Trophoblast cell (in vitro differentiated cells and primary cell): Measurements from ENCODE around the gene METAP2.
A peak's percentile ranks its signal among the peaks of the same experiment; 100 is the strongest.

Experiments
- DNase-seq, 2 donors: peaks; one replicate each; pipeline ENCODE4 v3.0.0-alpha.2; 2016
- H2AFZ ChIP-seq: 2 replicates; pipeline ENCODE4 v1.6.1; 2013; ENCODE audit warnings: low read length, moderate library complexity, mild to moderate bottlenecking; ENCODE audit not compliant: insufficient read depth, poor library complexity
- H2AK5ac ChIP-seq: 2 replicates; pipeline ENCODE4 v1.6.1; 2013; ENCODE audit warnings: mild to moderate bottlenecking, low read length
- H2BK120ac ChIP-seq: 2 replicates; pipeline ENCODE4 v1.6.1; 2013; ENCODE audit warnings: low read length, mild to moderate bottlenecking, moderate library complexity; ENCODE audit not compliant: insufficient read depth, poor library complexity
- H2BK12ac ChIP-seq: 2 replicates; pipeline ENCODE4 v1.6.1; 2013; ENCODE audit warnings: mild to moderate bottlenecking, low read length, moderate library complexity
- H2BK5ac ChIP-seq: 2 replicates; pipeline ENCODE4 v1.6.1; 2013; ENCODE audit warnings: low read length, low read depth, moderate library complexity, mild to moderate bottlenecking; ENCODE audit not compliant: poor library complexity
- H3K14ac ChIP-seq: 2 replicates; pipeline ENCODE4 v1.6.1; 2013; ENCODE audit warnings: mild to moderate bottlenecking, low read length
- H3K18ac ChIP-seq: 2 replicates; pipeline ENCODE4 v1.6.1; 2013; ENCODE audit warnings: mild to moderate bottlenecking, low read length
- H3K23ac ChIP-seq: 2 replicates; pipeline ENCODE4 v1.6.1; 2013; ENCODE audit warnings: low read length
- H3K27ac ChIP-seq: 2 replicates; pipeline ENCODE4 v1.5.1; 2013; ENCODE audit warnings: low read depth, mild to moderate bottlenecking, inconsistent platforms, low read length, moderate library complexity
- H3K27me3 ChIP-seq: 2 replicates; pipeline ENCODE4 v1.6.1; 2013; ENCODE audit warnings: inconsistent platforms, mild to moderate bottlenecking, low read length, moderate library complexity; ENCODE audit not compliant: insufficient read depth
- H3K36me3 ChIP-seq, 2 experiments: 1 replicate in 1 of 2; 2 replicates in 1 of 2; pipeline ENCODE4 v1.6.1; 2013; ENCODE audit warnings: low read length in 2 of 2, mild to moderate bottlenecking in 2 of 2, moderate library complexity in 1 of 2; ENCODE audit not compliant: insufficient read depth in 2 of 2, control insufficient read depth in 1 of 2
- H3K4ac ChIP-seq: 2 replicates; pipeline ENCODE4 v1.6.1; 2013; ENCODE audit warnings: low read depth, mild to moderate bottlenecking, low read length, moderate library complexity
- H3K4me1 ChIP-seq, 2 experiments: 1 replicate in 1 of 2; 2 replicates in 1 of 2; pipeline ENCODE4 v1.6.1; 2013; ENCODE audit warnings: low read length in 2 of 2, mild to moderate bottlenecking in 2 of 2, moderate library complexity in 1 of 2; ENCODE audit not compliant: insufficient read depth in 2 of 2, control insufficient read depth in 1 of 2
- H3K4me2 ChIP-seq: 2 replicates; pipeline ENCODE4 v1.6.1; 2013; ENCODE audit warnings: inconsistent platforms, mild to moderate bottlenecking, low read length, moderate library complexity
- H3K4me3 ChIP-seq: 2 replicates; pipeline ENCODE4 v1.5.1; 2013; ENCODE audit warnings: mild to moderate bottlenecking, low read depth, low read length, inconsistent platforms
- H3K79me1 ChIP-seq: one replicate; pipeline ENCODE4 v1.6.1; 2013; ENCODE audit warnings: low read length
- H3K79me2 ChIP-seq: 2 replicates; pipeline ENCODE4 v1.6.1; 2013; ENCODE audit warnings: low read length, mild to moderate bottlenecking; ENCODE audit not compliant: control insufficient read depth, insufficient read depth, poor library complexity
- H3K9ac ChIP-seq: 2 replicates; pipeline ENCODE4 v1.6.1; 2013; ENCODE audit warnings: mild to moderate bottlenecking, low read length
- H3K9me3 ChIP-seq: 2 replicates; pipeline ENCODE4 v1.6.1; 2013; ENCODE audit warnings: low read depth, mild to moderate bottlenecking, control low read depth, inconsistent platforms, low read length; ENCODE audit not compliant: insufficient read depth
- H4K12ac ChIP-seq: 2 replicates; pipeline ENCODE4 v1.6.1; 2013; ENCODE audit warnings: low read depth, mild to moderate bottlenecking, low read length, moderate library complexity
- H4K8ac ChIP-seq: 2 replicates; pipeline ENCODE4 v1.6.1; 2013; ENCODE audit warnings: low read depth, mild to moderate bottlenecking, low read length, moderate library complexity
- H4K91ac ChIP-seq: one replicate; pipeline ENCODE4 v1.6.1; 2013; ENCODE audit warnings: low read depth, mild to moderate bottlenecking, low read length, moderate library complexity
- WGBS: extraction: QIAGEN DNeasy Blood & Tissue Kit; methylation state at CpG from one replicate; pipeline ENCODE4 v1.1.7; 2013; ENCODE audit warnings: missing lambda C conversion rate; ENCODE audit not compliant: insufficient read length, insufficient coverage; ENCODE audit errors: extremely low coverage; 5-methylcytosine and 5-hydroxymethylcytosine counted together

The METAP2 gene

GRCh38 chr12:95528431-95528830, 54.5 kb downstream of the METAP2 start:
- no peak overlapping the region for H2BK120ac ChIP-seq
- H3K9ac ChIP-seq = no peak overlapping the region
- no peak for DNase-seq
- H3K4me2 ChIP-seq = no peak overlapping the region
- no peak overlapping the region for H4K91ac ChIP-seq
- WGBS = no CpG with 5 or more reads among the region's 4 CpGs
- H2AFZ ChIP-seq = no peak overlapping the region
- H3K14ac ChIP-seq = no peak overlapping the region
- no peaks in the 10 kb centered on the region for H3K79me1 ChIP-seq
- H3K27ac ChIP-seq = no peak overlapping the region
- no peak overlapping the region for H4K12ac ChIP-seq
- no peak overlapping the region for H2BK5ac ChIP-seq
- H3K23ac ChIP-seq = no peak overlapping the region
- no peak overlapping the region for H3K4me3 ChIP-seq
- H2BK12ac ChIP-seq = no peak overlapping the region
- no peaks in the 10 kb centered on the region for H3K9me3 ChIP-seq
- no peaks in the 10 kb centered on the region for H3K4me1 ChIP-seq
- H4K8ac ChIP-seq = no peak overlapping the region
- no peak overlapping the region for H2AK5ac ChIP-seq
- no peaks in the 10 kb centered on the region for H3K27me3 ChIP-seq
- H3K36me3 ChIP-seq = no peaks in the 10 kb centered on the region
- no peak overlapping the region for H3K18ac ChIP-seq
- H3K79me2 ChIP-seq = no peaks in the 10 kb centered on the region
- no peak overlapping the region for H3K4ac ChIP-seq

DNA sequence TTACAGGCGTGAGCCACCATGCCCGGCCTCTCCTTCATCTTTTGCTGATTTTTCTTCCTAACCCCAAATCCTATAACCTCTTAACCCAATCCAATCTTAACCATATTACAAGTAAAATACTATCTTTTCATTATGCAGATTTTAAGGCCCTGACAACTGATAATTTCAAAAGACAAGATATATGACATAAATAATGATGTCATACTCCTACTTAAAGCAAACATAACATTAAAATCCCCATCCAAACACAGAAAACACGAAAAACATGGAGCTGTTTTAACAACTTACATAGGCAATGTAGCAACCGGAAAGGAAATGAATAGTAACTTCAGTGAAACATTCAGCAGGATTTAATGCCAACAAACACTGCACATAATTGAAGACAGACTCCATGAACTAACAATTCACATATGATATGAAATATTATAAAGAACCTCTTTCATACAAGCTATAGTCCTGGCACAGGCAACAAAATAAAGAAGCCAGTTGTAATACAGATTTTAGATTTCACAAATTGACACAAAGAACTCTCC, 55.8 kb downstream of the METAP2 start:
- Histone ChIP-seq H3K27me3 (no peaks in the 10 kb centered on the region), H4K91ac (no peak overlapping the region), H3K27ac (no peak overlapping the region), H3K79me1 (no peaks in the 10 kb centered on the region), H3K4ac (no peak overlapping the region), H4K8ac (no peak overlapping the region), H2BK5ac (no peak overlapping the region), H3K18ac (no peak overlapping the region), H2BK120ac (no peak overlapping the region), H3K4me2 (no peak overlapping the region), H3K4me1 (no peaks in the 10 kb centered on the region), H3K14ac (no peak overlapping the region), H3K4me3 (no peak overlapping the region), H2AFZ (no peak overlapping the region), H2BK12ac (no peak overlapping the region), H3K79me2 (no peaks in the 10 kb centered on the region), H3K36me3 (no peaks in the 10 kb centered on the region), H3K23ac (no peak overlapping the region), H3K9ac (no peak overlapping the region), H3K9me3 (no peaks in the 10 kb centered on the region), H4K12ac (no peak overlapping the region), H2AK5ac (no peak overlapping the region)
- WGBS = no CpG with 5 or more reads among the region's 4 CpGs
- no peak for DNase-seq

DNA sequence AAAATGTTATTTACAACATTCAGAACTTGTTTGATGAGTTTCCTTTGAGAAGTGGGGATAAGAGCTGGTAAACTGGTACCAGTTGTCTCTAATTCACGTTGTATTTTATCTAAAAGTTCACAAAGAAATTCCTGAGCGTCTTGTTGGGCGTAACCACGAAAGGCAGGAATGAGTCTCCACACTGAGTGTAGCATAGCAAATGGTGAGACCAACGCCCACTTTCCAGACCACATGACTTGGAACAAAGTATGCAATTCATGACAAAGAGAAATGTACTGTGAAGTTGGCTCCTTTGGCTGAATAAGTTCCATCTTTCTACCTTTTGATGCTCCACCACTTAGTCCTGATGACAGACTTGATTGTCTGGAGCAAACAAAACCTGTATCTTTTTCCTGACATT, 58.9 kb downstream of the METAP2 start:
- Histone ChIP-seq H3K4me3 (no peak overlapping the region), H2AFZ (no peak overlapping the region), H3K23ac (no peak overlapping the region), H3K9ac (no peak overlapping the region), H4K12ac (no peak overlapping the region), H3K4ac (no peak overlapping the region), H3K79me1 (no peaks in the 10 kb centered on the region), H3K4me1 (no peaks in the 10 kb centered on the region), H3K27ac (no peak overlapping the region), H3K36me3 (no peaks in the 10 kb centered on the region), H3K14ac (no peak overlapping the region), H2BK5ac (no peak overlapping the region), H2AK5ac (no peak overlapping the region), H3K27me3 (no peaks in the 10 kb centered on the region), H2BK120ac (no peak overlapping the region), H4K91ac (no peak overlapping the region), H3K79me2 (no peaks in the 10 kb centered on the region), H3K9me3 (no peaks in the 10 kb centered on the region), H4K8ac (no peak overlapping the region), H3K18ac (no peak overlapping the region), H2BK12ac (no peak overlapping the region), H3K4me2 (no peak overlapping the region)
- no CpG with 5 or more reads among the region's 5 CpGs for WGBS
- DNase-seq = peak; percentile 18 to 40

GRCh38 chr12:95533985-95534384, 60.0 kb downstream of the METAP2 start:
- H2BK12ac ChIP-seq = no peak overlapping the region
- no peak overlapping the region for H3K4me3 ChIP-seq
- no peaks in the 10 kb centered on the region for H3K4me1 ChIP-seq
- H3K4ac ChIP-seq = no peak overlapping the region
- no peak overlapping the region for H3K18ac ChIP-seq
- H3K9me3 ChIP-seq = no peaks in the 10 kb centered on the region
- no peaks in the 10 kb centered on the region for H3K79me2 ChIP-seq
- no peak overlapping the region for H2BK120ac ChIP-seq
- H3K14ac ChIP-seq = no peak overlapping the region
- H2AK5ac ChIP-seq = no peak overlapping the region
- DNase-seq = no peak
- H3K4me2 ChIP-seq = no peak overlapping the region
- no peaks in the 10 kb centered on the region for H3K79me1 ChIP-seq
- H4K12ac ChIP-seq = no peak overlapping the region
- no peak overlapping the region for H2BK5ac ChIP-seq
- H3K27me3 ChIP-seq = no peaks in the 10 kb centered on the region
- H4K91ac ChIP-seq = no peak overlapping the region
- H2AFZ ChIP-seq = no peak overlapping the region
- H3K36me3 ChIP-seq = no peaks in the 10 kb centered on the region
- no peak overlapping the region for H4K8ac ChIP-seq
- H3K9ac ChIP-seq = no peak overlapping the region
- no CpG with 5 or more reads among the region's 4 CpGs for WGBS
- H3K27ac ChIP-seq = no peak overlapping the region
- no peak overlapping the region for H3K23ac ChIP-seq
